ENCODE data around the gene SNPH.
"Not testable (repeated sequence)": the region's sequence is repeated elsewhere in the genome, so short reads cannot be mapped to it uniquely, and the experiment has no call there.

The SNPH gene, protein sequence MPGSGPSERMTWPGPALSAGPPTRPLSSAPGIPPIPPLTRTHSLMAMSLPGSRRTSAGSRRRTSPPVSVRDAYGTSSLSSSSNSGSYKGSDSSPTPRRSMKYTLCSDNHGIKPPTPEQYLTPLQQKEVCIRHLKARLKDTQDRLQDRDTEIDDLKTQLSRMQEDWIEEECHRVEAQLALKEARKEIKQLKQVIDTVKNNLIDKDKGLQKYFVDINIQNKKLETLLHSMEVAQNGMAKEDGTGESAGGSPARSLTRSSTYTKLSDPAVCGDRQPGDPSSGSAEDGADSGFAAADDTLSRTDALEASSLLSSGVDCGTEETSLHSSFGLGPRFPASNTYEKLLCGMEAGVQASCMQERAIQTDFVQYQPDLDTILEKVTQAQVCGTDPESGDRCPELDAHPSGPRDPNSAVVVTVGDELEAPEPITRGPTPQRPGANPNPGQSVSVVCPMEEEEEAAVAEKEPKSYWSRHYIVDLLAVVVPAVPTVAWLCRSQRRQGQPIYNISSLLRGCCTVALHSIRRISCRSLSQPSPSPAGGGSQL

DNA sequence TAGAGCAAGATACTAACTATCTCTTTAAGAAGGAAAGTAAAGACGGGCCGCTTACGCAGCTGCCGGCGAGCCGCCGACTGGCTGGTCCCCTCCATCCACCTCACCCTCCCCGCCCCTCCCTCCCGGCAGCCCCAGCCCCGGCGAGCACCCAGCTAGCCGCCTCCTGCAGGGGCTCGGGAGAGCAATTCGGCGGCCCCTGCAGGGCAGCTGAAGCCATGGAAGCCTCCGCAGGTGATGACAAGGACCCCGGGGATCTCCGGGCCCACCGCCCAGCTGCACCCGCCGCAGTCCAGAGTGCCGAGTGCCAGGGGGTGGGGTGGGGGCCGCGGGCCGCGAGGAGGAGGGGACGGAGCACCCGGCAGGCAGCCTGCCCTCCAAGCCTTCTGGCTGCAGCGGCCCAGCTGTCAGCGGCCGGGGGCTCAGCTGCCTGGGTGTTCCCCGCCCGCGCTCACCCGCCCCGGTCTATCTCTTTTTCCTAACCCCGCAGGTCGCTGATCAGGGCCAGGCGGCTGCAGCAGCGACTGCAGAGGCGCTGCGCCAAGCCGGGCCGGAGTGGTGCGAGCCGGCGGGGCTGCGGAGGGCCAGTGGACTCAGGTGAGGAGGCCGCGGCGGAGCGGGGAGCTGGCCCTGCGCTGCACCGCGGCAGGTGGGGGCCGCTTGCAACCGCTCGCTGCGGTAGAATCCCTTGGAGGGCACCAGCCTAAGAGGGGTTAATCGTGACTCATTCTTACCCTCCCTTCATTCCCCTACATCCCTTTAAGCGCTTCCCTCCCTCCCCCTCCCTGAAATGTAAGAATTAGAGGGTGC is at the start of gene SNPH:
SNPH (plus strand) TSS at position 128 of the 807 bp plus-strand sequence. CDS start 29,946 bp downstream, outside the sequence.
- peak; percentile 60 for DNase-seq

DNA sequence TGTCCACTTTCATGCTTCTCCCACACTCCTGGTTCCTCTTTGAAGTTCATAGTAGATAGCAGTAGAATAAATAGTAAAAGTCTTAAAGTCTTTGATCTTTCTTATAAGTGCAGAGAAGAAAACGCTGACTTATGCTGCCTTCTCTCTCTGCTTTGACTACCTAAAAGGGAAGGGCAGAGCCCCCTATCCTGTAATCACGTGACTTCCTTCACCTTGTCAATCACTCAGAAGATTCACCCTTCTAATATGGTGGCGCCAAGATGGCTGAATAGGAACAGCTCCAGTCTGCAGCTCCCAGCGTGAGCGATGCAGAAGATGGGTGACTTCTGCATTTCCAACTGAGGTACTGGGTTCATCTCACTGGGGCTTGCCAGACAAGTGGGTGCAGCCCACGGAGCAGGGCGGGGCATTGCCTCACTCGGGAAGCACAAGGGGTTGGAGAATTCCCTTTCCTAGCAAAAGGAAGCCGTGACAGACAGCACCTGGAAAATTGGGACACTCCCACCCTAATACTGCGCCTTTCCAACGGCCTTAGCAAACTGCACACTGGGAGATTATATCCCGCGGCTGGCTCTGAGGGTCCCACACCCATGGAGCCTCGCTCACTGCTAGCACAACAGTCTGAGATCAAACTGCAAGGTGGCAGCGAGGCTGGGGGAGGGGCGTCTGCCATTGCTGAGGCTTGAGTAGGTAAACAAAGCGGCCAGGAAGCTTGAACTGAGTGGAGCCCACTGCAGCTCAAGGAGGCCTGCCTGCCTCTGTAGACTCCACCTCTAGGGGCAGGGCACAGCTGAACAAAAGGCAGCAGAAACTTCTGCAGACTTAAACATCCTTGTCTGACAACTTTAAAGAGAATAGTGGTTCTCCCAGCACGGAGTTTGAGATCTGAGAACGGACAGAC is 49.3 kb upstream of the SNPH start:
- not testable (repeated sequence) for DNase-seq

DNA sequence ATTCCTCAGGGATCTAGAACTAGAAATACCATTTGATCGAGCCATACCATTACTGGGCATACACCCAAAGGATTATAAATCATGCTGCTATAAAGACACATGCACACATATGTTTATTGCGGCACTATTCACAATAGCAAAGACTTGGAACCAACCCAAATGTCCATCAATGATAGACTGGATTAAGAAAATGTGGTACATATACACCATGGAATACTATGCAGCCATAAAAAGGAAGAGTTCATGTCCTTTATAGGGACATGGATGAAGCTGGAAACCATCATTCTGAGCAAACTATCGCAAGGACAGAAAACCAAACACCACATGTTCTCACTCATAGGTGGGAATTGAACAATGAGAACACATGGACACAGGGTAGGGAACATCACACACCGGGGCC is 43.3 kb upstream of the SNPH start:
- not testable (repeated sequence) for DNase-seq

DNA sequence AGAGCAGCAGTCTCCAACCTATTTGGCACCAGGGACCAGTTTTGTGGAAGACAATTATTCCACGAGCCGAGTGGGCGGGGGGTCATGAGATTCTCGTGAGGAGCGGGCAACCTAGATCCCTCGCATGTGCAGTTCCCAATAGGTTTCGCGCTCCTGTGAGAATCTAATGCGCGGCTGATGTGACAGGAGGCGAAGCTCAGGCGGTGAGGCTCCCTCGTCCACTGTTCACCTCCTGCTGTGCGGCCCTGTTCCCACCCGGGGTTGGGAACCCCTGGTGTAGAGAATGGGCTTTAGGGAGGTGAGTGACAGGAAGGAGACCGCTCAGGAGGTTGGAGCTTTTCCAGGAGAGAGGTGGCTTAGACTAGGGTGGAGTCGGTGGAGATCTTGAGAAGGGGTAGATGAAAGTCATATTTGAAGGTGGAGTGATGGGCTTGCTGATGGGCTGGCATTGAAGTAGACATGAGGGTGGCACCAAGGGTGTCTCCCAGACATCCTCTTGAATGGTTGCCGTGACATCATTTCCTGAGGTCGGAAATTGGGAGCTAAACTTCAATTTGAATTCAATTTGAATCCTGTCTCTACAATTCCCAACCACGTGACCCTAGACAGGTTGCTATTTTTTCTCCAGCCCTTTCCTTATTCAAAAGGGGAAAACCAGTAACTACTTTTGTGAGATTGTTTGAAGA is 41.7 kb upstream of the SNPH start:
- peak; percentile 1 for DNase-seq

DNA sequence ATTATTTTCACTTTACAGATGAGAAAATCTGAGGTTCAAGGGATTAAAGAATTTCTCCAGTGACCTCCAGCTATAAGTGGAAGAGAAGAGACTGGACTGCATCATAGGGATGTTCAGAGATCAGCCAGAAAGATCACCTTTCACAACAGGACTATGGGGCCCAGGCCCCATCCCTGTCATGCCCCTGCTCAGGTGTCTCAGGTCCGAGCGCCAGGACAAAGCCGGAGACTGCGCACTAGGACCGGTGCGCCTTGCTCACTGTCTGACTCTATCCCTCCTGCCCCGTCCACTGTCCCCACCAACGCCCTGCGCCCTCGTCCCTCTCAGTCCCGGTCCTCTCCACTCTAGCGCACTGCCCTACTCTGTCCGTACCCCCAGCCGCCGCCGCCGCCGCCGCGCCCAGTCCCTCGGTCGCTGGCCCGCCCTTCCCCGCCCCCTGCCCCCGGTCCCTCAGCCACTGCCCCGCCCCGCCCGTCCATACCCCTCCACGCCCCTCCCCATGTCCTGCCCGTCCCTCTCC is 40.8 kb upstream of the SNPH start:
- no peak for DNase-seq

DNA sequence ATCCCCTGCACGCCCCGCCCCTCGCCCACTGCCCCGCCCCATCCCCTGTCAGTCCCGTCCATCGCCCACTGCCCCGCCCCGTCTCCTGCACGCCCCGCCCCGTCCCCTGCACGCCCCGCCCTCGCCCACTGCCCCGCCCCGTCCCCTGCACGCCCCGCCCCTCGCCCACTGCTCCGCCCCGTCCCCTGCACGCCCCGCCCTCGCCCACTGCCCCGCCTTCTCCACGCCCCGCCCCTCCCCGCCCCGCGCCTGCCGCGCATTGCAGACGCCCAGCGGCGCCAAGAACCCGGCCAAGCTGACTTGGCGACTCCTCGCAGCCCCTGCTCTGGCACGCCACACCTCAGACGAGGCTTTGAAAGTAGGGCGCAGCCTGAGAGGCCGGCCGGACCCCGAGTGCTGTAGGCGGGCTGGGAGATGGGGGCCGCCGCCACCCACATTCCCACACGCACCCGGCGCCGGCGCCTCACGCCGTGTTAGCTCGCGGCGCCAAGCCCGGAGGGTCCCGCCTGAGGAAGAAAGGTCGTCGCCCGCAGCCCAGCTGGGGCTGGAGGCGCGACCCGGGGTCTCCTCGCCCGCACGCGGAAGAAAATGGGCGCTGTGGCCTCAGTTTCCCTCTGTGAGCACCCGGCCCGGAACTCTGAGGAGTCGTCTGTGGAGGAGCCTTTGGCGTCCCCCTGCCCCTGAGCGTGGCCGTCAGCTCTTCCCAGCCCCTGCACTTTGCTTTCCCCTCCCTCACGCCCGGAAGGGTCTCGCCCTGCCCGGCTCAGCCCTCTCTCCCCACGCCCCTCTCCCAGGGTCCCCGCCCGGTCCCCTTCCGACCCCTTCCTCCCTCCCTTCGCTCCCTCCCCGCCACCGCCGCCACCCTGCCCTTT is 40.1 kb upstream of the SNPH start, which contains the start of gene RAD21L1:
RAD21L1 (plus strand) TSS at position 262 of the 872 bp plus-strand sequence. CDS start 2,410 bp downstream, outside the sequence.
- peak; percentile 87 for DNase-seq

GRCh38 chr20:1229541-1229940 is 36.6 kb upstream of the SNPH start:
- no peak for DNase-seq

DNA sequence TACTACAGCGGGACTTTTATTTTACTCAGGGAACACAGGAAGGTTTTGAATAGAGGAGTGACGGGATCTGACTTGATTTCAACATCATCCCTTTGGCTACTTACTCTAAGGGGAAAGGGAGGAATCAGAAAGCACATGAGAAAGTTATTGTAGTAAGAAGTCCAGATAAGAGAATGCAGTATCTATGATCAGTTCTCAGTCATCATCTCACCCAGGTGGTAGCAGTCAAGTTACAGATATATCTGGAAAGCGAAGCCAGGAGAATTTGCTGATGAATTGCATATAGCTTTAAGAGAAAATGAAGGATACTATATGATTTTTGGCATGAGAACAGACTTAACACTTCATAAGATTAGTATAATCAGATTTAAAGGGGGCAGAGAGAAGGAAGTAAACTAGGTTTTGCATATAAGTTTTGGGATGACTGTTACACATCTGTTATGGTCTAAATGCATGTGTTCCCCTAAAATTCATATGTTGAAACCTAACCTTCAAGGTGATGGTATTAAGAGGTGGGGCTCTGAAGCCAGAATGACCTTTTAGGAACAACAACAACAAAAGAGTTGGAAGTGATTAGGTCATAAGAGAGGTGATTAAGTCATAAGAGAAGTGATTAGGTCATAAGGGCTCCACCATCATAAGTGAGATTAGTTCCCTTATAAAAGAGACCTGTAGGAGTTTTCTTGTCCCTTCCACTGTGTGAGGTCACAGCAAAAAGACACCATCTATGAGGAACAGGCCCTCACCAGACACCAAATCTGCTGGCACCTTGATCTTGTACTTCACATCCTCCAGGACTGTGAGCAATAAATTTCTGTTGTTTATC is 33.6 kb upstream of the SNPH start:
- DNase-seq, result no peak

DNA sequence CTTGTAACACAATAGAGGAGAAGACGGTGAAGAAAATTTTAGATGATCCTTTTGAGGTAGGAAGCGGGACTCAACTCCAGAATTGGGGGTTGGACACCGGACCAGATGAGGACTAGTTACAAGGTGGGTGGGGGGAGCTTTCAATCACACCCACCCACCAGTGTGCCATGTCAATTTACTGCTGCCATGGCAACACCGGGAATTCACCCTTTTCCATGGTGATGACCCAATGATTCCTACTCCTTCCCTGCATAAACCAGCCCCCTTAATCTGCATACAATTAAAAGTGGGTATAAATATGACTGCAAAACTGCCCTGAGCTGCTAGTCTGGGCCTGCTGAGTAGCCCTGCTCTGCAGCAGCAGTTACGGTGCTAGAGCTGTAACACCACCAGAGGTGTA is 25.5 kb upstream of the SNPH start:
- no peak for DNase-seq

GRCh38 chr20:1241456-1241855 is 24.6 kb upstream of the SNPH start:
- DNase-seq, result no peak

DNA sequence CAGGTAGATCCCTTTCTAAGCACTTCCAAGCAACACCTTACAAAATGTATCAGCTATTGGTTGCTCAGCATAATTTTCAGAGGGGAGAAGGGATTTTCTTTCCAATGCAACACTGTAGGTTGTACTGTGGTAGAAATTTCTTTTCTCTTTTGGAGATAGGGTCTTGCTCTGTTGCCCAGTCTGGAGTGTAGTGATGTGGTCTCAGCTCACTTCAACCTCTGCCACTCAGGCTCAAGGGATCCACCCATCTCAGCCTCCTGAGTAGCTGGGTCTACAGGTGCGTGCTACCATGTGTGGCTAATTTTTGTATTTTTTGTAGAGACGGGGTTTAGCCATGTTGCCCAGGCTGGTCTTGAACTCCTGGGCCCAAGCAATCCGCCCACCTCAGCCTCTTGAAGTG is 24.0 kb upstream of the SNPH start:
- no peak for DNase-seq

- DNase-seq, result no peak
These were observed 23.6 kb upstream of the SNPH start for GRCh38 chr20:1242530-1242929.

- no peak for DNase-seq
These were observed 20.5 kb upstream of the SNPH start for GRCh38 chr20:1245578-1245977.

DNA sequence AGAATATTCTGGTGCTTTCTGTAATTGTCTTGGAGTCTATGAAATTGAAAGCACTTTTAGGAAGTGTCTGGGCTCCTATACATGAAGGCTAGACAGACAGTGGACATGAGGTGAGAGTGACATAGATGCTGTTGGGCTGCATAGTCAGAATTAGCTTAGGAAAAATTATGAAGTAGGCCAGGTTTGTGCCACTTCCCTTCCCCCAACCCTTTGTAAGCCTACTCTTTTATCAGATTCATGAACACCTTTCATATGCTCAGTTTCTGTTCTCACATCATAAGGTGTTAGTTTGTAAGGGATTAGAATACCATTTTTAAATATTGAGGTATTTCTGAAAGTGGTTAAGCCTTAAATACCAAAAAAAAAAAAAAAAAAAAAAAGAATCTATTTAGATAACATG is 18.4 kb upstream of the SNPH start:
- no peak for DNase-seq

- DNase-seq, result not testable (repeated sequence)
These were observed 15.8 kb upstream of the SNPH start for GRCh38 chr20:1250282-1250681.

GRCh38 chr20:1252416-1252815 is 13.7 kb upstream of the SNPH start:
- no peak for DNase-seq

DNA sequence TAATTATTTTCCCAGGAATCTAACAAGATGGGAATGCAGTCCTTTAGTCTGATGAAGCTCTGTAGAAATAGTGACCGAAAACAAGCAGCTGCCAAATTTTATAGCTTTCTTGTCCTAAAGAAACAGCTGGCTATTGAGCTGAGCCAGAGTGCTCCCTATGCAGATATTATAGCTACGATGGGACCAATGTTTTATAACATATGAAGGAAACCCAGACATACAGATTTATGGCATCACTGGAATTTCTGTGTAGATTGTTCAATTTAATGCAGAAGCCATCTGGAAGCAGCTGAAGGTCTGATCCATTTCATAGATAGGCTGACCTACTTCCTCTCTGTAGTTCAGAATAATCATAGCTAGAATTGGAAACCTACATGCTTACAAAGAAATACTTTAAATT is 11.8 kb upstream of the SNPH start:
- DNase-seq, result no peak

DNA sequence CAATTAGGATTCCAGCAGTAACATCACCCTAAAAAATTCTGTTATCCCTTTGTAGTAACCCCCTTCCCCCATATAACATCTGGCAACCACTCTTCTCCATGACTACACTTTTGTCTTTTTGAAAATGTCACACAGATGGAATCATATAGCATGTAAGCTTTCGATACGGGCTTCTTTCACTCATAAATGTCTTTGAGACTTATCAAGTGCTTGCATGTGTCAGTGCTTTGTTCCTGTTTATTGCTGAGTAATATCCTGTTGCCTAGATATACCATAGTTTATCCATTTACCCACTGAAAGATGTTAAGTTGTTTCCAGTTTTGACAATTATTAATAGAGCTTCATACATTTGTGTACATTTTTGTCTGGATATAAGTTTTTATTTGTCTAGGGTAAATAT is 10.4 kb upstream of the SNPH start:
- no peak for DNase-seq

DNA sequence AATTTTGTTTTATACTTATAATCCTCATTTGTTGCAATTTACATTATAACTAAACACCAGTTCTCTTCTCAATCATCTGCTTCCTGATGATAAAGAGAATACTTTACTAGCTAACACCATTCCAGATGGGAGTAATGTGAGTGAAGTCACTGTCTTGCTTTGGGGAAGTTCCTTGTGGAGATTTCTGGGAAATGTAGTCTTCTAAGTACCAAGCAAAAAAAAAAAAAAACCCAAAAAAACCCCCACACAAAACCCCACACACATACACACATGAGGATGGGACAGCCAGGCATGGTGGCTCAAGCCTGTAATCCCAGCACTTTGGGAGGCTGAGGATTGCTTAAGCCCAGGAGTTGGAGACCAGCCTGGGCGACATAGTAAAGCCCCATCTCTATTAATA is 2.2 kb upstream of the SNPH start:
- DNase-seq, result no peak

GRCh38 chr20:1264727-1265126 is 1.4 kb upstream of the SNPH start:
- DNase-seq, result no peak

Measured in NCI-H345 (cell line).